ENCODE results near the gene NTN4.

DNA sequence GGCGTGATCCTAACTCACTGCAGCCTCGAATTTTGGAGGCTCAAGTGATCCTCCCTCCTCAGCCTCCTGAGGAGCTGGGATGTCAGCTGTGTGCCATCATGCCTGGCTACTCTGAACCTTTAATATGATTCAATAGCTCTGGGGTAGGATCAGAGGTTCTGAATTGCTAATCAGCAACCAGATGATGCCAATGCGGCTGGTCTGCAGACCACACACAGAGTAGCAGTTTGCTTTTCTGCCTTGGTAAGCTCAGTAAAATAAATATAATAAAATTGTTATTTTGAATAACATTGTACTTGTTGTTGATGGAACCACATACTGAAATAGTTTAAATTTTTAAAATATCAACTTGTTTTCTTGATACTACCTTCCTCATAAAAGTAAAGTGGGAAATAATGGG is 86.6 kb downstream of the NTN4 start:
- TF ChIP-seq, protein P1, sequence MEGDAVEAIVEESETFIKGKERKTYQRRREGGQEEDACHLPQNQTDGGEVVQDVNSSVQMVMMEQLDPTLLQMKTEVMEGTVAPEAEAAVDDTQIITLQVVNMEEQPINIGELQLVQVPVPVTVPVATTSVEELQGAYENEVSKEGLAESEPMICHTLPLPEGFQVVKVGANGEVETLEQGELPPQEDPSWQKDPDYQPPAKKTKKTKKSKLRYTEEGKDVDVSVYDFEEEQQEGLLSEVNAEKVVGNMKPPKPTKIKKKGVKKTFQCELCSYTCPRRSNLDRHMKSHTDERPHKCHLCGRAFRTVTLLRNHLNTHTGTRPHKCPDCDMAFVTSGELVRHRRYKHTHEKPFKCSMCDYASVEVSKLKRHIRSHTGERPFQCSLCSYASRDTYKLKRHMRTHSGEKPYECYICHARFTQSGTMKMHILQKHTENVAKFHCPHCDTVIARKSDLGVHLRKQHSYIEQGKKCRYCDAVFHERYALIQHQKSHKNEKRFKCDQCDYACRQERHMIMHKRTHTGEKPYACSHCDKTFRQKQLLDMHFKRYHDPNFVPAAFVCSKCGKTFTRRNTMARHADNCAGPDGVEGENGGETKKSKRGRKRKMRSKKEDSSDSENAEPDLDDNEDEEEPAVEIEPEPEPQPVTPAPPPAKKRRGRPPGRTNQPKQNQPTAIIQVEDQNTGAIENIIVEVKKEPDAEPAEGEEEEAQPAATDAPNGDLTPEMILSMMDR (IDR thresholded peaks at IDR 0.05) = no peak
- TF ChIP-seq POLR2A (IDR thresholded peaks at IDR 0.05) = no peak

Data from ovary (tissue), 3 donors.